ENCODE measurements around the gene RASAL1.

DNA sequence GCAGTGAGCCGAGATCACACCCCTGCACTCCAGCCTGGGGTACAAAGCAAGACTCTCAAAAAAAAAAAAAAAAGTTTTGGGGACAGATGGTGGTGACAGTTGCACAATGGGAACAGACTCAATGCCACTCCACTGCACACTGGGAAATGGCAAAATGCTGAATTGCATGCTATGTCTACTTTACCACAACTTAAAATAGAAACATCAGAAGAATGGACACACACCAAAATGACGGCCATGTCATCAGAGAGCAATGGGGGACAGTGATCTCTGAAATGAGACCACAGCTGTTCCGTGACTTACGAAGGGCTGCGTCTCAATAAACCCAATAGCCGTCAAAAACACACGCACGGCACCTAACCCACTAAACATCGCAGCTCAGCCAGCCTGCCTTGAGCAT is 36.0 kb upstream of the RASAL1 start:
- TF ChIP-seq, protein P1, sequence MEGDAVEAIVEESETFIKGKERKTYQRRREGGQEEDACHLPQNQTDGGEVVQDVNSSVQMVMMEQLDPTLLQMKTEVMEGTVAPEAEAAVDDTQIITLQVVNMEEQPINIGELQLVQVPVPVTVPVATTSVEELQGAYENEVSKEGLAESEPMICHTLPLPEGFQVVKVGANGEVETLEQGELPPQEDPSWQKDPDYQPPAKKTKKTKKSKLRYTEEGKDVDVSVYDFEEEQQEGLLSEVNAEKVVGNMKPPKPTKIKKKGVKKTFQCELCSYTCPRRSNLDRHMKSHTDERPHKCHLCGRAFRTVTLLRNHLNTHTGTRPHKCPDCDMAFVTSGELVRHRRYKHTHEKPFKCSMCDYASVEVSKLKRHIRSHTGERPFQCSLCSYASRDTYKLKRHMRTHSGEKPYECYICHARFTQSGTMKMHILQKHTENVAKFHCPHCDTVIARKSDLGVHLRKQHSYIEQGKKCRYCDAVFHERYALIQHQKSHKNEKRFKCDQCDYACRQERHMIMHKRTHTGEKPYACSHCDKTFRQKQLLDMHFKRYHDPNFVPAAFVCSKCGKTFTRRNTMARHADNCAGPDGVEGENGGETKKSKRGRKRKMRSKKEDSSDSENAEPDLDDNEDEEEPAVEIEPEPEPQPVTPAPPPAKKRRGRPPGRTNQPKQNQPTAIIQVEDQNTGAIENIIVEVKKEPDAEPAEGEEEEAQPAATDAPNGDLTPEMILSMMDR (IDR thresholded peaks at IDR 0.05) = no peak
- no peak for TF ChIP-seq NR1H2 (CRISPR knock-in tag; IDR thresholded peaks at IDR 0.05)
- TF ChIP-seq, protein P2, sequence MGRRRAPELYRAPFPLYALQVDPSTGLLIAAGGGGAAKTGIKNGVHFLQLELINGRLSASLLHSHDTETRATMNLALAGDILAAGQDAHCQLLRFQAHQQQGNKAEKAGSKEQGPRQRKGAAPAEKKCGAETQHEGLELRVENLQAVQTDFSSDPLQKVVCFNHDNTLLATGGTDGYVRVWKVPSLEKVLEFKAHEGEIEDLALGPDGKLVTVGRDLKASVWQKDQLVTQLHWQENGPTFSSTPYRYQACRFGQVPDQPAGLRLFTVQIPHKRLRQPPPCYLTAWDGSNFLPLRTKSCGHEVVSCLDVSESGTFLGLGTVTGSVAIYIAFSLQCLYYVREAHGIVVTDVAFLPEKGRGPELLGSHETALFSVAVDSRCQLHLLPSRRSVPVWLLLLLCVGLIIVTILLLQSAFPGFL (CRISPR knock-in tag; IDR thresholded peaks at IDR 0.05; ENCODE audit: borderline replicate concordance) = no peak
- TF ChIP-seq, protein P3, sequence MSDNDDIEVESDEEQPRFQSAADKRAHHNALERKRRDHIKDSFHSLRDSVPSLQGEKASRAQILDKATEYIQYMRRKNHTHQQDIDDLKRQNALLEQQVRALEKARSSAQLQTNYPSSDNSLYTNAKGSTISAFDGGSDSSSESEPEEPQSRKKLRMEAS (CRISPR knock-in tag; IDR thresholded peaks at IDR 0.05) = no peak
- no peak for TF ChIP-seq NR3C1 (CRISPR knock-in tag; conservative IDR thresholded peaks at IDR 0.05; ENCODE audit: low read depth)
- TF ChIP-seq, protein P4, sequence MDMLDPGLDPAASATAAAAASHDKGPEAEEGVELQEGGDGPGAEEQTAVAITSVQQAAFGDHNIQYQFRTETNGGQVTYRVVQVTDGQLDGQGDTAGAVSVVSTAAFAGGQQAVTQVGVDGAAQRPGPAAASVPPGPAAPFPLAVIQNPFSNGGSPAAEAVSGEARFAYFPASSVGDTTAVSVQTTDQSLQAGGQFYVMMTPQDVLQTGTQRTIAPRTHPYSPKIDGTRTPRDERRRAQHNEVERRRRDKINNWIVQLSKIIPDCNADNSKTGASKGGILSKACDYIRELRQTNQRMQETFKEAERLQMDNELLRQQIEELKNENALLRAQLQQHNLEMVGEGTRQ (CRISPR knock-in tag; IDR thresholded peaks at IDR 0.05) = no peak
- TF ChIP-seq CREM (CRISPR knock-in tag; IDR thresholded peaks at IDR 0.05) = no peak
- TF ChIP-seq NFYB (CRISPR knock-in tag; conservative IDR thresholded peaks at IDR 0.05; ENCODE audit: low read depth) = no peak
- TF ChIP-seq, protein P5, sequence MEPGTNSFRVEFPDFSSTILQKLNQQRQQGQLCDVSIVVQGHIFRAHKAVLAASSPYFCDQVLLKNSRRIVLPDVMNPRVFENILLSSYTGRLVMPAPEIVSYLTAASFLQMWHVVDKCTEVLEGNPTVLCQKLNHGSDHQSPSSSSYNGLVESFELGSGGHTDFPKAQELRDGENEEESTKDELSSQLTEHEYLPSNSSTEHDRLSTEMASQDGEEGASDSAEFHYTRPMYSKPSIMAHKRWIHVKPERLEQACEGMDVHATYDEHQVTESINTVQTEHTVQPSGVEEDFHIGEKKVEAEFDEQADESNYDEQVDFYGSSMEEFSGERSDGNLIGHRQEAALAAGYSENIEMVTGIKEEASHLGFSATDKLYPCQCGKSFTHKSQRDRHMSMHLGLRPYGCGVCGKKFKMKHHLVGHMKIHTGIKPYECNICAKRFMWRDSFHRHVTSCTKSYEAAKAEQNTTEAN (CRISPR knock-in tag; IDR thresholded peaks at IDR 0.05) = no peak
